Lower lobe of right lung (tissue), 2 donors: Measurements from ENCODE around the gene NXN. TPM values are rescaled to one million over a fixed set of nuclear protein-coding genes. Genes with fewer than 3 reads are reported as not detected.
"Not testable (repeated sequence)": the region's sequence is repeated elsewhere in the genome, so short reads cannot be mapped to it uniquely, and the experiment has no call there.

Experiments
- ATAC-seq, 2 donors: fragments of 200-7000 bp; cut with Tn5 transposase; one replicate each; pipeline ENCODE4 v1.9.1; 2020 to 2022; ENCODE audit warnings: mild to moderate bottlenecking in 2 of 2, moderate library complexity in 2 of 2
- DNase-seq: peaks from one replicate; pipeline ENCODE4 v3.0.0-alpha.2; 2020
- H3K27ac ChIP-seq: fragments of 200-600 bp; one replicate; pipeline ENCODE4 v1.8.0; 2022
- H3K27me3 ChIP-seq: fragments of 200-600 bp; one replicate; pipeline ENCODE4 v1.8.0; 2022; ENCODE audit warnings: low read depth
- H3K36me3 ChIP-seq: fragments of 200-600 bp; one replicate; pipeline ENCODE4 v1.8.0; 2022; ENCODE audit warnings: mild to moderate bottlenecking
- H3K4me1 ChIP-seq: fragments of 200-600 bp; one replicate; pipeline ENCODE4 v1.8.0; 2022
- H3K4me3 ChIP-seq: fragments of 200-600 bp; one replicate; pipeline ENCODE4 v1.8.0; 2022; ENCODE audit warnings: mild to moderate bottlenecking
- H3K9me3 ChIP-seq: fragments of 200-600 bp; one replicate; pipeline ENCODE4 v1.8.0; 2022
- intact Hi-C: fragments of 100-400 bp; cut with DNase I; formaldehyde crosslinking; loops from one replicate; pipeline ENCODE4 v1.11.0; 2022
- total RNA-seq: library from RNA; stranded (reverse); fragmentation: NEBNext Ultra II Directional; extraction: Animal tissue kit (Norgen Biotek cat#: 25700); gene quantifications from one replicate; pipeline ENCODE4 v1.2.1, GENCODE V29; 2021
- TF ChIP-seq, protein P1 (sequence below): fragments of 200-600 bp; IDR thresholded peaks from one replicate; pipeline ENCODE4 v1.8.0; 2022; ENCODE audit warnings: antibody characterized with exemption, mild to moderate bottlenecking
- donor health status: DM: no; HTN: yes; CAD: no; lungs with severe emphysema.

NXN gene
- total RNA-seq, 1 donor from 2014 or later: 42.6 TPM

DNA sequence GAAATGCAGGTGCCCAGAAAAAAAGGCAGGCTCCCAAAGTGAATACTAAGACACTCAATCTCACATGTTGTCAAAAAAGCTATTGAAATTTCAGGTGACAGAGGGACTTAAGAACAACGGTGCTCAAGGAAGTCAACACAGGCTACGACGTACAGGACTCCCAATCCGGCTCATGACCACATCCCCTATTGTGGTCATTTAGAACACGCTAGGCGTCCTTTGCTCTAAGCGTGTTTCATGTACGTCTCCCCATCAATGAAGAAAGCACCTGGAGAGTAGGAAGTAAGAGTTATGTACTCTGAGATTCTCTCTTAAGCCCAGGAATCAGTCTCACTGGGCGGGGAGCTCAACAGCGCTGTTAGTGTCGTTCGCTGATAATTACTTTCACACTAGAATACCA is 103.3 kb downstream of the NXN start:
- TF ChIP-seq, protein P1, sequence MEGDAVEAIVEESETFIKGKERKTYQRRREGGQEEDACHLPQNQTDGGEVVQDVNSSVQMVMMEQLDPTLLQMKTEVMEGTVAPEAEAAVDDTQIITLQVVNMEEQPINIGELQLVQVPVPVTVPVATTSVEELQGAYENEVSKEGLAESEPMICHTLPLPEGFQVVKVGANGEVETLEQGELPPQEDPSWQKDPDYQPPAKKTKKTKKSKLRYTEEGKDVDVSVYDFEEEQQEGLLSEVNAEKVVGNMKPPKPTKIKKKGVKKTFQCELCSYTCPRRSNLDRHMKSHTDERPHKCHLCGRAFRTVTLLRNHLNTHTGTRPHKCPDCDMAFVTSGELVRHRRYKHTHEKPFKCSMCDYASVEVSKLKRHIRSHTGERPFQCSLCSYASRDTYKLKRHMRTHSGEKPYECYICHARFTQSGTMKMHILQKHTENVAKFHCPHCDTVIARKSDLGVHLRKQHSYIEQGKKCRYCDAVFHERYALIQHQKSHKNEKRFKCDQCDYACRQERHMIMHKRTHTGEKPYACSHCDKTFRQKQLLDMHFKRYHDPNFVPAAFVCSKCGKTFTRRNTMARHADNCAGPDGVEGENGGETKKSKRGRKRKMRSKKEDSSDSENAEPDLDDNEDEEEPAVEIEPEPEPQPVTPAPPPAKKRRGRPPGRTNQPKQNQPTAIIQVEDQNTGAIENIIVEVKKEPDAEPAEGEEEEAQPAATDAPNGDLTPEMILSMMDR: no peak
- Histone ChIP-seq H3K27me3 (no peaks in the 10 kb centered on the region), H3K27ac (no peak overlapping the region), H3K9me3 (no peaks in the 10 kb centered on the region), H3K4me1 (peaks cover 30% of the 10 kb centered on the region), H3K36me3 (no peaks in the 10 kb centered on the region), H3K4me3 (no peak overlapping the region)
- intact Hi-C loops: no loop called here
- ATAC-seq (no peak), DNase-seq (no peak)

DNA sequence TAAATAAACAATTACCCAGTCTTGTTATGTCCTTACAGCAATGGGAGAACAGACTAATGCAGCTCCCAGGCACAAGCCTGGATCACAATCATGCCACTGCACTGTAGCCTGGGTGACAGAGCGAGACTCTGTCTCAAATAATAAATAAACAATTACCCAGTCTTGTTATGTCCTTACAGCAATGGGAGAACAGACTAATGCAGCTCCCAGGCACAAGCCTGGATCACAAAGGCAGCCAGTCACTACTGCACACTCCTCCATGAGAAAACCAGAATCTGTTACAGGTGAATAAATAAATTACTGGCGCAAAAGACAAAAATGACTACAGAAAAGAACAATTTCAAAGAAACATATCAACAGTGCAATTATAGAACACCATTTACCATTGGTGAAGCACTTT is 105.0 kb downstream of the NXN start:
- DNase-seq, H3K4me3 ChIP-seq, H3K27ac ChIP-seq, ATAC-seq, H3K9me3 ChIP-seq, H3K27me3 ChIP-seq, intact Hi-C loops, H3K36me3 ChIP-seq: not testable (repeated sequence)
- H3K4me1 ChIP-seq: peaks cover 21% of the 10 kb centered on the region

DNA sequence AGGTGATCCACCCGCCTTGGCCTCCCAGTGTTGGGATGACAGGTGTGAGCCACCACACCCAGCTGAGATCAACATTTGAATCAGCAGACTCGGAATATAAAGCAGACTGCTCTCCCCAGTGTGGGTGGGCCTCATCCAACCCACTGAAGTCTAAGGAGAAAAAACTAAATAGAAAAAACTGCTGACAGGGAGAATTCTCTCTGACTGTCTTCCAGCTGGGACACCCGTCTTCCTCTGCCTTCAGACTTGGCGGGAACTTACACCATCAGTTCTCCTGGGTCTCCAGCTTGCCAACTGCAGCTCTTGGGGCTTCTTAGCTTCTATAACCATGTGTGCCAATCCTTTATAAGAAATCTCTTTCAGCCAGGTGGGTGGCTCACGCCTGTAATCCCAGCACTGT is 106.7 kb downstream of the NXN start:
- Histone ChIP-seq H3K4me1 (peaks cover 22% of the 10 kb centered on the region), H3K4me3 (no peak overlapping the region), H3K27ac (no peak overlapping the region), H3K36me3 (no peaks in the 10 kb centered on the region), H3K9me3 (no peaks in the 10 kb centered on the region), H3K27me3 (no peaks in the 10 kb centered on the region)
- DNase-seq: no peak
- ATAC-seq: no peak
- intact Hi-C loops: no loop called here
- TF ChIP-seq, protein P1: no peak

DNA sequence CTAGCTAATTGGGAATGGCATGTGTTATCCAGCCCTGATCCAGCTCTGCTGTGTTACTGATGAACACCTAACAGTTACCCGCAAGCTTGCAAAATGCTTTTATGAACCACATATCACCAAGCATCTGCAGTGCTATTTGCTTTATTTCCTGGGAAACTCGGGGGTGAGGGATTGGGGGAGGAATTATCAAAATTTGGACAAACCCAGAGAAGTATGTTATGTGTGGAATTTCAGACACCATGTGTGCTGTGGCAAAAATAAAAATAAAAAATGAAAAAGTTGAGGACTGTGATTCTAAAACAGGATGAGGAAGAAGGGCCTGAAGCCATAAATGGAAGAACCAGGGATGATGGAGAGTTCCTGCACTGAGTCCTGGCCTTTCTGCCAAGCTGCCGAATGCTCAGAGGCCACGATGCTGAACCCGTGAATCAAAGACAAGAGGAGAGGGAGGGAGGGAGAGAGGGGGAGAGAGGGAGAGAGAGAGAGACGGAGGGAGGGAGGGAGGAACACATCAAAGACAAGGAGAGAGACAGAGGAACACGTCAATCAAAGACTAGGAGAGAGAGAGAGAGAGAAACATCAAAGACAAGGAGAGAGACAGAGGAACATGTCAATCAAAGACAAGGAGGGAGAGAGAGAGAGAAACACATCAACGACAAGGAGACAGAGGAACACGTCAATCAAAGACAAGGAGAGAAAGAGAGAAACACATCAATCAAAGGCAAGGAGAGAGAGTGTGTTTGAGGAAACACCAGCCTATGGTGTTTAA is 107.6 kb downstream of the NXN start:
- no peaks in the 10 kb centered on the region for H3K36me3 ChIP-seq
- H3K27ac ChIP-seq: no peak overlapping the region
- no peak overlapping the region for H3K4me3 ChIP-seq
- H3K4me1 ChIP-seq: peaks cover 22% of the 10 kb centered on the region
- no peaks in the 10 kb centered on the region for H3K9me3 ChIP-seq
- TF ChIP-seq, protein P1: no peak
- no peak for ATAC-seq
- DNase-seq: no peak
- no peaks in the 10 kb centered on the region for H3K27me3 ChIP-seq
- intact Hi-C loops: no loop called here

DNA sequence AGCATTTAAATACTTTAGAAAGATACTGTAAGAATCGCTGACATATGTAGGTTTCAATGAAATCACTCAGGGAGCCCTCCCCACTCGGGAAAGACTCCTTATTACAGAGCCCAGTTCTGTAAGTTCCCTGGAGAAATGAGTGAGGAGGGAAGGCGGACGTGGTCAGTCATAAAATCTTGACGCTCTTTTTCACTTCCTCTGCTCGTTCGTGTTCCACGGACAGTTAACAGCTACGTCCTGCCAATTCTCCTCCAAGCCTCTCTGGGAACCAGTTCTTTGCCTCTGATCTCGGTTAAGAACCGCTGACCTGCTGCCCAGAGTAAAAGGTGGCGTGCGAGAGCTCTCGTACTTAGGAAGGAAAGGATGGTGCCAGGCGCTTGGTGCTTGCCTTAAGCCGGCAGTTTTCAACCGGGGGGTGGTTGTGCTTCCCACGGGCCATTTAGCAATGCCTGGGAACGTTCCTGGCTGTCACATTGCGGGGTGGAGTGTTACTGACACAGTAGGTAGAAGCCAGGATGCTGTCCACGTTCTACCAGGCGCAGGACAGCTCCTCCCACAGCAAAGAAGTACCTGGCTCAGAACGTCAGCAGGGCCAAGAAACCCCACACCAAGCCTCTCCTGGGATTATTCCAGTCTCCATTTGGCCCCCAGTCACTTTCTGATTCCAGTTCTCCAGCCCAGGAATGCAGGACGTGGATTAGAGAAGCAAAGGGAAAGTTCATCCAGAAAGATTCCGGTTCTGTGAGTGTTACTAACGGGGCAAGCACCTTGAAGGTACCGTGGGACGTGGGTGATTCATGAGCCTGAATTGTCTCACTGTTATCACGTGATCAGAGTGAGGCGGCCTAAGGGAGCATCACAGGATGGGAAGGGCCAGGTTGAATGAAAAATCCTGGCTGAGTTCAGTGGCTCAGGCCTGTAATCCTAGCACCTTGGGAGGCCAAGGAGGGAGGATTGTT is 109.7 kb downstream of the NXN start:
- H3K27me3 ChIP-seq: no peaks in the 10 kb centered on the region
- H3K36me3 ChIP-seq: no peaks in the 10 kb centered on the region
- intact Hi-C loops: no loop called here
- peak overlapping the region; percentile 7 for H3K4me3 ChIP-seq
- peak overlapping the region; percentile 58 for H3K27ac ChIP-seq
- H3K4me1 ChIP-seq: peaks cover 22% of the 10 kb centered on the region
- no peak for DNase-seq
- H3K9me3 ChIP-seq: no peaks in the 10 kb centered on the region
- TF ChIP-seq, protein P1: no peak
- peak; percentile 18 to 31 for ATAC-seq
